Measurements from ENCODE around the gene IFT172. TPM values are rescaled to one million over a fixed set of nuclear protein-coding genes. Genes with fewer than 3 reads are reported as not detected.

The IFT172 gene
- total RNA-seq, 1 donor from 2014 or later, result 30.7 TPM

DNA sequence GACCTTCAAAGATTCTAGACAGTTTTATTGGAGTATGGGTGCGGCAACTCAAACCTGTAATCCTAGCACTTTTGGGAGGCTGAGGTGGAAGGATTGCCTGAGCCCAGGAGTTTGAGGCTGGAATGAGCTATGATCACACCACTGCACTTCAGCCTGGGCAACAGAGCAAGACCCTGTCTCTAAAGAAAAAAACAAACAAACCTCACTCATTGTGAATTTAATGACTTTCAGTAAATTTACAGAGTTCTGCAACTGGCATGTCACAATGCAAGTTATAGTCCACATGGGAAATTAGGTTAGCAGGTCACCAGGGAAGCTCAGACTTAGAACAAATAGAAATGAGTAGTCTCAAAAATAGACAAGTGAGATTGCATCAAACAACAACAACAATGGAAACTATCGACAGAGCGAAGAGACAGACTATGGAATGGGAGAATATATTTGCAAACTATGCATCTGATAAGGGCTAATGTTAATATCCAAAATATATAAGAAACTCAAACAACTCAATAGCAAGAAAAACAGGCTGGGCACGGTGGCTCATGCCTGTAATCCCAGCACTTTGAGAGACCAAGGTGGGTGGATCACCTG lies 67.8 kb downstream of the IFT172 start:
- Histone ChIP-seq H3K36me3 (no peaks in the 10 kb centered on the region), H3K4me1 (no peaks in the 10 kb centered on the region), H3K9me3 (no peaks in the 10 kb centered on the region), H3K27ac (no peak overlapping the region), H3K4me3 (no peak overlapping the region), H3K27me3 (no peaks in the 10 kb centered on the region)
- intact Hi-C loops (cut with DNase I), result no loop called here
- DNase-seq (ENCODE audit: extremely low spot score in 2 of 2), result no peak
- TF ChIP-seq, protein P1, sequence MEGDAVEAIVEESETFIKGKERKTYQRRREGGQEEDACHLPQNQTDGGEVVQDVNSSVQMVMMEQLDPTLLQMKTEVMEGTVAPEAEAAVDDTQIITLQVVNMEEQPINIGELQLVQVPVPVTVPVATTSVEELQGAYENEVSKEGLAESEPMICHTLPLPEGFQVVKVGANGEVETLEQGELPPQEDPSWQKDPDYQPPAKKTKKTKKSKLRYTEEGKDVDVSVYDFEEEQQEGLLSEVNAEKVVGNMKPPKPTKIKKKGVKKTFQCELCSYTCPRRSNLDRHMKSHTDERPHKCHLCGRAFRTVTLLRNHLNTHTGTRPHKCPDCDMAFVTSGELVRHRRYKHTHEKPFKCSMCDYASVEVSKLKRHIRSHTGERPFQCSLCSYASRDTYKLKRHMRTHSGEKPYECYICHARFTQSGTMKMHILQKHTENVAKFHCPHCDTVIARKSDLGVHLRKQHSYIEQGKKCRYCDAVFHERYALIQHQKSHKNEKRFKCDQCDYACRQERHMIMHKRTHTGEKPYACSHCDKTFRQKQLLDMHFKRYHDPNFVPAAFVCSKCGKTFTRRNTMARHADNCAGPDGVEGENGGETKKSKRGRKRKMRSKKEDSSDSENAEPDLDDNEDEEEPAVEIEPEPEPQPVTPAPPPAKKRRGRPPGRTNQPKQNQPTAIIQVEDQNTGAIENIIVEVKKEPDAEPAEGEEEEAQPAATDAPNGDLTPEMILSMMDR (IDR thresholded peaks at IDR 0.05), result no peak
- TF ChIP-seq POLR2A (IDR thresholded peaks at IDR 0.05) (no peak), POLR2AphosphoS5 (IDR thresholded peaks at IDR 0.05; ENCODE audit: insufficient read depth in 1 of 2, low read depth in 1 of 2) (no peak)

DNA sequence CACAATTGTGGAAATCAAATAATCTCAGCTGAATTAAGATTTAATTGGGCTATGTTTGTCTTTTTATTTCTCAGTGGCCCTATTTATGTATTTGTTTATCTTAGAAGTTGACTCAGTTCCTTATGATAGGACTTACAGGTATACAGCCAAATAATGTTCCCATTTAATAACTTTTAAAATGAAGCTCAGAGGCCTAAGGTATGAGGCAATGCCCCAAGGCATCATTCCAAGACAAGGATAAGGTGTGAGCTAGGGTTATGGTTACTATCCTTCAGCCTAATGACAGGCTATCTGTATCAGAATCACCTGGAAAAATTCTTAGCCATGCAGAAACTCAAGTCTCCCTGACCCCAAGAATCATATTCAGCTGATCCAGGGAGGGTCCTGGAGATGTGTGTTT lies 68.5 kb downstream of the IFT172 start:
- Histone ChIP-seq H3K9me3 (no peaks in the 10 kb centered on the region), H3K4me1 (no peaks in the 10 kb centered on the region), H3K4me3 (no peak overlapping the region), H3K36me3 (no peaks in the 10 kb centered on the region), H3K27ac (no peak overlapping the region), H3K27me3 (no peaks in the 10 kb centered on the region)
- TF ChIP-seq POLR2AphosphoS5 (IDR thresholded peaks at IDR 0.05; ENCODE audit: insufficient read depth in 1 of 2, low read depth in 1 of 2) (no peak), POLR2A (IDR thresholded peaks at IDR 0.05) (no peak)
- TF ChIP-seq, protein P1 (IDR thresholded peaks at IDR 0.05), result no peak
- no peak for DNase-seq (ENCODE audit: extremely low spot score in 2 of 2)
- intact Hi-C loops (cut with DNase I), result no loop called here

DNA sequence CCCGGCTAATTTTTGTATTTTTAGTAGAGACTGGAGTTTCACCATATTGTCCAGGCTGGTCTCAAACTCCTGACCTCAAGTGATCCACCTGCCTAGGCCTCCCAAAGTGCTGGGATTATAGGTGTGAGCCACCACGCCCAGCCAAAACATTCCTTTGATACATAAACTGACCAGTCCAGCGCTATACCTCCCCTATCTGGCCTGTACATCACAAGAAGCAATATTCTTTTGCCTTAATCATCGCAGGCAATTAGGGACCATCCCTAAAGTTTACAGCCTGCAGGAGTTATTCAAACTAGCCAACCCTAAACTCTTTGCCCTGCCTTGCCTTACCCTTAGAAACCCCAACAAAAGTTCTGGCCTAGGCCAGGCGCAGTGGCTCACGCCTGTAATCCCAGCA lies 73.4 kb downstream of the IFT172 start:
- no peaks in the 10 kb centered on the region for H3K36me3 ChIP-seq
- no peak overlapping the region for H3K27ac ChIP-seq
- H3K27me3 ChIP-seq, result no peaks in the 10 kb centered on the region
- H3K4me1 ChIP-seq, result no peaks in the 10 kb centered on the region
- no peaks in the 10 kb centered on the region for H3K9me3 ChIP-seq
- intact Hi-C loops (cut with DNase I), result no loop called here
- DNase-seq (ENCODE audit: extremely low spot score in 2 of 2), result no peak
- TF ChIP-seq, protein P1 (IDR thresholded peaks at IDR 0.05), result no peak
- no peak for TF ChIP-seq POLR2AphosphoS5 (IDR thresholded peaks at IDR 0.05; ENCODE audit: insufficient read depth in 1 of 2, low read depth in 1 of 2)
- no peak for TF ChIP-seq POLR2A (IDR thresholded peaks at IDR 0.05)
- no peak overlapping the region for H3K4me3 ChIP-seq

DNA sequence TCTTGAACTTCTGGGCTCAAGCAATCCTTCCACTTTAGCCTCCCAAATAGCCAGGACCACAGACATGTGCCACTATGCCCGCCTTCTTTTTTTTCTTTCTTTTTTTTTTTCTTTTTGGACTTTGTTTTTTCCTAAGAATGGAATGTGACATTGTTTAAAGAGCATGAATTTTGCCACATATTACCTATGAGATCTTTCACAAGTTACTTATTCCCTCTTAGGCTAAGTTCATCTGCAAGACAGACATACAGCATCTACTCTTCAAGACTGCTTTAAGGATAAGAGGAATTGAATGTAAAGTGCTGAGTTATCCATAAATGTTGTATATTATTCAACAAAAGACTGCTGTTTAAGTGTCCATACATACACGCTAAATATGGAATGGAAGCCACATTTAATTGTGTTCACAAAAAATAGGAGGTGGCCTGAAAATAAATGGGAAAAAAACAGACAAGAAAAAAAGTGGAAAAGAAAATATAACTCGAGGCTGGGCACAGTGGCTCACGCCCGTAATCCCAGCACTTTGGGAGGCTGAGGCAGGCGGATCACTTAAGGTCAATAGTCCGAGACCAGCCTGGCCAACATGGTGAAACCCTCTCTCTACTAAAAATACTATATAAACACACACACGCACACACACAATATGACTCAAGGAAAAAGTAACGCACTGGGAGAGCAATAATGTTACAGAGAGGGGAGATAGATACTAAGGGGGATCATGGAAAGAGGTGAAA lies 77.0 kb downstream of the IFT172 start:
- intact Hi-C loops (cut with DNase I), result no loop called here
- Histone ChIP-seq H3K9me3 (no peaks in the 10 kb centered on the region), H3K36me3 (no peaks in the 10 kb centered on the region), H3K4me1 (peaks cover 16% of the 10 kb centered on the region), H3K4me3 (no peak overlapping the region), H3K27me3 (no peaks in the 10 kb centered on the region), H3K27ac (no peak overlapping the region)
- no peak for DNase-seq (ENCODE audit: extremely low spot score in 2 of 2)
- TF ChIP-seq POLR2A (IDR thresholded peaks at IDR 0.05) (no peak), POLR2AphosphoS5 (IDR thresholded peaks at IDR 0.05; ENCODE audit: insufficient read depth in 1 of 2, low read depth in 1 of 2) (no peak)
- TF ChIP-seq, protein P1 (IDR thresholded peaks at IDR 0.05), result no peak
